Liver (tissue), 9 donors: Measurements from ENCODE around the gene RPS6KB2. TPM values are rescaled to one million over a fixed set of nuclear protein-coding genes. Genes with fewer than 3 reads are reported as not detected.

Experiments
- DNase-seq: peaks from one replicate; pipeline ENCODE4 v3.0.0-alpha.2; 2017; ENCODE audit warnings: low spot score
- H3K27ac ChIP-seq, 2 donors: one replicate each; pipeline ENCODE4 v1.7.0; 2013; ENCODE audit warnings: inconsistent platforms in 2 of 2, low read length in 2 of 2, control low read depth in 1 of 2, low read depth in 1 of 2, mild to moderate bottlenecking in 1 of 2
- H3K27me3 ChIP-seq, 4 donors: one replicate each; pipeline versions ENCODE4 v1.6.1 to v1.7.0; 2013; ENCODE audit warnings: low read length in 3 of 4, inconsistent platforms in 1 of 4, mild to moderate bottlenecking in 1 of 4, moderate library complexity in 1 of 4; ENCODE audit not compliant: control insufficient read depth in 4 of 4, insufficient read depth in 4 of 4
- H3K36me3 ChIP-seq, 4 donors: one replicate each; pipeline versions ENCODE4 v1.6.1 to v1.7.0; 2013; ENCODE audit warnings: low read length in 3 of 4, mild to moderate bottlenecking in 3 of 4, low read depth in 1 of 4, moderate library complexity in 1 of 4; ENCODE audit not compliant: control insufficient read depth in 4 of 4, insufficient read depth in 3 of 4
- H3K4me1 ChIP-seq, 4 donors: one replicate each; pipeline versions ENCODE4 v1.6.1 to v1.7.0; 2013; ENCODE audit warnings: low read length in 3 of 4, mild to moderate bottlenecking in 3 of 4, moderate library complexity in 1 of 4; ENCODE audit not compliant: control insufficient read depth in 4 of 4, insufficient read depth in 4 of 4
- H3K4me3 ChIP-seq, 3 donors: one replicate each; pipeline versions ENCODE4 v1.6.1 to v1.7.0; 2013; ENCODE audit warnings: low read length in 3 of 3, control low read depth in 1 of 3, low read depth in 1 of 3, mild to moderate bottlenecking in 1 of 3
- H3K9ac ChIP-seq, 2 donors: one replicate each; pipeline ENCODE4 v1.7.0; 2013; ENCODE audit warnings: low read length in 2 of 2, mild to moderate bottlenecking in 2 of 2, moderate library complexity in 2 of 2, control low read depth in 1 of 2, low read depth in 1 of 2
- H3K9me3 ChIP-seq, 4 donors: one replicate each; pipeline versions ENCODE4 v1.6.1 to v1.7.0; 2013; ENCODE audit warnings: low read length in 3 of 4; ENCODE audit not compliant: control insufficient read depth in 4 of 4
- CTCF ChIP-seq: fragments of 150-350 bp; IDR thresholded peaks from 2 replicates; pipeline ENCODE4 v1.5.1; 2017; ENCODE audit warnings: improper control_type of control experiment, low read depth, low read length; ENCODE audit not compliant: missing input control
- EGR1 ChIP-seq, 2 donors: IDR thresholded peaks; 2 replicates each; pipeline ENCODE4 v1.6.1; 2016 to 2018; ENCODE audit warnings: antibody characterized with exemption in 2 of 2, low read depth in 2 of 2
- FOXA1 ChIP-seq: IDR thresholded peaks from 2 replicates; pipeline ENCODE4 v1.6.1; 2016; ENCODE audit warnings: antibody characterized with exemption
- FOXA2 ChIP-seq: IDR thresholded peaks from 2 replicates; pipeline ENCODE4 v1.6.1; 2016; ENCODE audit warnings: antibody characterized with exemption
- GABPA ChIP-seq, 2 donors: IDR thresholded peaks in 1 of 2; conservative IDR thresholded peaks in 1 of 2; 2 replicates each; pipeline ENCODE4 v1.6.1; 2016; ENCODE audit warnings: antibody characterized with exemption in 2 of 2, mild to moderate bottlenecking in 1 of 2, moderate library complexity in 1 of 2
- HNF4G ChIP-seq: IDR thresholded peaks from 2 replicates; pipeline ENCODE4 v1.6.1; 2016; ENCODE audit warnings: antibody characterized with exemption
- JUND ChIP-seq, 2 donors: IDR thresholded peaks; 2 replicates each; pipeline ENCODE4 v1.6.1; 2016; ENCODE audit warnings: antibody characterized with exemption in 2 of 2
- NR2F2 ChIP-seq: IDR thresholded peaks from 2 replicates; pipeline ENCODE4 v1.6.1; 2016; ENCODE audit warnings: antibody characterized with exemption
- RAD21 ChIP-seq, 2 donors: IDR thresholded peaks; 2 replicates each; pipeline ENCODE4 v1.6.1; 2016; ENCODE audit warnings: antibody characterized with exemption in 2 of 2, mild to moderate bottlenecking in 2 of 2
- REST ChIP-seq: IDR thresholded peaks from 2 replicates; pipeline ENCODE4 v1.6.1; 2016; ENCODE audit warnings: antibody characterized with exemption, mild to moderate bottlenecking
- RXRA ChIP-seq, 2 donors: IDR thresholded peaks; 2 replicates each; pipeline ENCODE4 v1.6.1; 2017 to 2018; ENCODE audit warnings: antibody characterized with exemption in 2 of 2, mild to moderate bottlenecking in 1 of 2
- SP1 ChIP-seq: IDR thresholded peaks from 2 replicates; pipeline ENCODE4 v1.6.1; 2018; ENCODE audit warnings: antibody characterized with exemption, mild to moderate bottlenecking
- TAF1 ChIP-seq: conservative IDR thresholded peaks from 2 replicates; pipeline ENCODE4 v1.6.1; 2016; ENCODE audit warnings: antibody characterized with exemption, mild to moderate bottlenecking
- YY1 ChIP-seq: IDR thresholded peaks from 2 replicates; pipeline ENCODE4 v1.6.1; 2016; ENCODE audit warnings: antibody characterized with exemption, mild to moderate bottlenecking
- WGBS: extraction: QIAGEN DNeasy Blood & Tissue Kit; methylation state at CpG from one replicate; pipeline ENCODE4 v1.1.7; 2013; 5-methylcytosine and 5-hydroxymethylcytosine counted together
- polyA plus RNA-seq, 2 donors: library from polyadenylated mRNA; stranded (reverse) in 1 of 2; unstranded in 1 of 2; fragments of 200-250 nt in 1 of 2; fragments of >200 nt in 1 of 2; fragmentation: Nextera tagmentation in 1 of 2; extraction: Ambion mirVana in 1 of 2; gene quantifications; one replicate each; pipeline versions ENCODE4 v1.2.1 to v1.2.3, GENCODE V29; 2013 to 2015
- total RNA-seq, 2 donors: library from RNA; depleted of rRNA; stranded (reverse); fragments of >200 nt; gene quantifications; one replicate each; pipeline ENCODE4 v1.2.3, GENCODE V29; 2014
- TF ChIP-seq, protein P1 (sequence below): IDR thresholded peaks from 2 replicates; pipeline ENCODE4 v1.6.1; 2016; ENCODE audit warnings: antibody characterized with exemption
- TF ChIP-seq, protein P2 (sequence below): IDR thresholded peaks from 2 replicates; pipeline ENCODE4 v1.6.1; 2016; ENCODE audit warnings: antibody characterized with exemption
- donor health status: healthy.
- donor health status: healthy.
- donor health status: healthy.
- donor health status: healthy.
- donor health status: healthy.

Gene RPS6KB2
- total and polyA plus RNA-seq, 4 donors: 31.5 to 49.6 (median 37.7) TPM

GRCh38 chr11:67387518-67387917 is 40.8 kb upstream of the RPS6KB2 start:
- no peak overlapping the region for H3K4me3 ChIP-seq
- no peaks in the 10 kb centered on the region for H3K9me3 ChIP-seq
- TF ChIP-seq FOXA1 (no peak), RXRA (IDR thresholded peaks at IDR 0.05) (no peak), REST (no peak), HNF4G (no peak)
- no peak for DNase-seq
- no peak overlapping the region for H3K27ac ChIP-seq
- no peak overlapping the region for H3K9ac ChIP-seq
- no peaks in the 10 kb centered on the region for H3K27me3 ChIP-seq
- H3K4me1 ChIP-seq: peaks cover 0 to 14% (median 12%) of the 10 kb centered on the region in 4 donors
- no peaks in the 10 kb centered on the region for H3K36me3 ChIP-seq
- 64% methylated on average over 6 of the region's 6 CpGs for WGBS

- Histone ChIP-seq H3K9me3 (no peaks in the 10 kb centered on the region), H3K27me3 (no peaks in the 10 kb centered on the region), H3K36me3 (peaks cover 0 to 1% (median 0%) of the 10 kb centered on the region in 4 donors), H3K9ac (no peak overlapping the region), H3K4me3 (no peak overlapping the region), H3K27ac (no peak overlapping the region), H3K4me1 (peaks cover 0 to 22% (median 16%) of the 10 kb centered on the region in 4 donors)
- WGBS: 56% methylated on average over 6 of the region's 6 CpGs
- peak; percentile 42 for TF ChIP-seq CTCF
- TF ChIP-seq TAF1: no peak
- TF ChIP-seq RAD21 (IDR thresholded peaks at IDR 0.05): peak; percentile 63 to 71
- peak; percentile 76 for DNase-seq
These were observed 38.8 kb upstream of the RPS6KB2 start for GRCh38 chr11:67389477-67389876.

DNA sequence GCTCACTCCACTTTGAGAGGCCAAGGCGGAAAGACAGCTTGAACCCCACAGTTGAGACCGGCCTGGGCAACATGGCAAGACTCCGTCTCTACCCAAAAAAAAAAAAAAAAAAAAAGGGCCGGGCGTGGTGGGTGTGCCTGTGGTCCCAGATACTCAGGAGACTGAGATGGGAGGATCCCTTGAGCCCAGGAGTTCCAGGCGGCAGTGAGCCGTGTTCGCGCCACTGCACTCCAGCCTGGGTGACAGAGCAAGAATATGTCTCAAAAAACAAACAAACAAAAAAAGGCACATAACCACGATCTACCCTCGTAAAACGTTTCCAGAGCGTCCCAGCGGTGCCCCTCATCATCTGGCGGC is 37.4 kb upstream of the RPS6KB2 start:
- H3K9ac ChIP-seq: peak overlapping the region; percentile 45 to 59
- H3K9me3 ChIP-seq: no peaks in the 10 kb centered on the region
- DNase-seq: no peak
- H3K4me1 ChIP-seq: peaks cover 0 to 22% (median 16%) of the 10 kb centered on the region in 4 donors
- peak overlapping the region in 2 of 3 donors; percentile 81 to 94 for H3K4me3 ChIP-seq
- 25% methylated on average over 15 of the region's 15 CpGs for WGBS
- no peaks in the 10 kb centered on the region for H3K27me3 ChIP-seq
- H3K36me3 ChIP-seq: peaks cover 0 to 8% (median 3%) of the 10 kb centered on the region in 4 donors
- H3K27ac ChIP-seq: peak overlapping the region; percentile 57 to 63
- no peak for TF ChIP-seq FOXA2
- TF ChIP-seq, protein P1, sequence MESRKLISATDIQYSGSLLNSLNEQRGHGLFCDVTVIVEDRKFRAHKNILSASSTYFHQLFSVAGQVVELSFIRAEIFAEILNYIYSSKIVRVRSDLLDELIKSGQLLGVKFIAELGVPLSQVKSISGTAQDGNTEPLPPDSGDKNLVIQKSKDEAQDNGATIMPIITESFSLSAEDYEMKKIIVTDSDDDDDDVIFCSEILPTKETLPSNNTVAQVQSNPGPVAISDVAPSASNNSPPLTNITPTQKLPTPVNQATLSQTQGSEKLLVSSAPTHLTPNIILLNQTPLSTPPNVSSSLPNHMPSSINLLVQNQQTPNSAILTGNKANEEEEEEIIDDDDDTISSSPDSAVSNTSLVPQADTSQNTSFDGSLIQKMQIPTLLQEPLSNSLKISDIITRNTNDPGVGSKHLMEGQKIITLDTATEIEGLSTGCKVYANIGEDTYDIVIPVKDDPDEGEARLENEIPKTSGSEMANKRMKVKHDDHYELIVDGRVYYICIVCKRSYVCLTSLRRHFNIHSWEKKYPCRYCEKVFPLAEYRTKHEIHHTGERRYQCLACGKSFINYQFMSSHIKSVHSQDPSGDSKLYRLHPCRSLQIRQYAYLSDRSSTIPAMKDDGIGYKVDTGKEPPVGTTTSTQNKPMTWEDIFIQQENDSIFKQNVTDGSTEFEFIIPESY: no peak
- no peak for TF ChIP-seq JUND (IDR thresholded peaks at IDR 0.05)
- TF ChIP-seq EGR1 (IDR thresholded peaks at IDR 0.05; ENCODE audit: low read depth in 2 of 2): no peak
- no peak for TF ChIP-seq HNF4G
- no peak for TF ChIP-seq YY1
- TF ChIP-seq GABPA (IDR thresholded peaks at IDR 0.05 in 1 of 2, conservative IDR thresholded peaks at IDR 0.05 in 1 of 2): no peak
- no peak for TF ChIP-seq RAD21 (IDR thresholded peaks at IDR 0.05)
- TF ChIP-seq FOXA1: no peak
- TF ChIP-seq REST: no peak
- no peak for TF ChIP-seq NR2F2
- no peak for TF ChIP-seq SP1
- TF ChIP-seq, protein P2, sequence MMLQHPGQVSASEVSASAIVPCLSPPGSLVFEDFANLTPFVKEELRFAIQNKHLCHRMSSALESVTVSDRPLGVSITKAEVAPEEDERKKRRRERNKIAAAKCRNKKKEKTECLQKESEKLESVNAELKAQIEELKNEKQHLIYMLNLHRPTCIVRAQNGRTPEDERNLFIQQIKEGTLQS: no peak
- TF ChIP-seq RXRA (IDR thresholded peaks at IDR 0.05): no peak
